SK-N-SH (cell line): ENCODE measurements around the gene ELP4.

Experiments
- CTCF ChIP-seq: fragments of 200-600 bp; sonication (generic); IDR thresholded peaks from 2 replicates; pipeline ENCODE4 v1.6.1; 2017; ENCODE audit warnings: antibody characterized with exemption, mild to moderate bottlenecking, moderate library complexity
- EP300 ChIP-seq, 2 experiments: IDR thresholded peaks; 2 replicates each; pipeline versions ENCODE4 v1.4.0 to v1.6.1; 2012; ENCODE audit warnings: borderline replicate concordance in 1 of 2, low read depth in 1 of 2, low read length in 1 of 2
- GABPA ChIP-seq: IDR thresholded peaks from 2 replicates; pipeline ENCODE4 v1.4.0; 2012; ENCODE audit warnings: low read depth, mild to moderate bottlenecking
- IRF3 ChIP-seq: fragments of 150-350 bp; IDR thresholded peaks from 2 replicates; pipeline ENCODE4 v1.6.1; 2016; ENCODE audit warnings: mild to moderate bottlenecking, low read depth, low read length
- MAX ChIP-seq: IDR thresholded peaks from 2 replicates; pipeline ENCODE4 v1.4.0; 2012; ENCODE audit warnings: low read depth
- MEF2A ChIP-seq: IDR thresholded peaks from 2 replicates; pipeline ENCODE4 v1.4.0; 2012; ENCODE audit warnings: low read depth, borderline replicate concordance
- NFIC ChIP-seq: IDR thresholded peaks from 2 replicates; pipeline ENCODE4 v1.4.0; 2012; ENCODE audit warnings: borderline replicate concordance
- RAD21 ChIP-seq: IDR thresholded peaks from 2 replicates; pipeline ENCODE4 v1.6.1; 2012; ENCODE audit warnings: mild to moderate bottlenecking, low read length
- RCOR1 ChIP-seq: fragments of 150-350 bp; IDR thresholded peaks from 2 replicates; pipeline ENCODE4 v1.6.1; 2017; ENCODE audit warnings: antibody characterized with exemption, low read length
- TAF1 ChIP-seq: IDR thresholded peaks from 2 replicates; pipeline ENCODE4 v1.6.1; 2012; ENCODE audit warnings: low read depth, mild to moderate bottlenecking, low read length, moderate library complexity, borderline replicate concordance
- USF2 ChIP-seq: fragments of 150-350 bp; IDR thresholded peaks from 2 replicates; pipeline ENCODE4 v1.6.1; 2017; ENCODE audit warnings: antibody characterized with exemption, low read length, low read depth, borderline replicate concordance

GRCh38 chr11:31803813-31804311 is 294.3 kb downstream of the ELP4 start:
- TF ChIP-seq EP300 (IDR thresholded peaks at IDR 0.05; ENCODE audit: borderline replicate concordance in 1 of 2, low read depth in 1 of 2, low read length in 1 of 2) (no peak), CTCF (no peak), MAX (no peak), RCOR1 (no peak), RAD21 (no peak), IRF3 (no peak), TAF1 (no peak), USF2 (no peak), NFIC (no peak), MEF2A (no peak), GABPA (no peak)
